Activated CD4-positive, alpha-beta T cell treated with anti-CD3 and anti-CD28 coated beads for 4 hours (primary cell): Measurements from ENCODE around the gene KLHL14.
"Not testable (repeated sequence)": the region's sequence is repeated elsewhere in the genome, so short reads cannot be mapped to it uniquely, and the experiment has no call there.

Experiments used
- DNase-seq, 2 donors: peaks; one replicate each; pipeline ENCODE4 v3.0.0-alpha.2; 2020

KLHL14 gene

DNA sequence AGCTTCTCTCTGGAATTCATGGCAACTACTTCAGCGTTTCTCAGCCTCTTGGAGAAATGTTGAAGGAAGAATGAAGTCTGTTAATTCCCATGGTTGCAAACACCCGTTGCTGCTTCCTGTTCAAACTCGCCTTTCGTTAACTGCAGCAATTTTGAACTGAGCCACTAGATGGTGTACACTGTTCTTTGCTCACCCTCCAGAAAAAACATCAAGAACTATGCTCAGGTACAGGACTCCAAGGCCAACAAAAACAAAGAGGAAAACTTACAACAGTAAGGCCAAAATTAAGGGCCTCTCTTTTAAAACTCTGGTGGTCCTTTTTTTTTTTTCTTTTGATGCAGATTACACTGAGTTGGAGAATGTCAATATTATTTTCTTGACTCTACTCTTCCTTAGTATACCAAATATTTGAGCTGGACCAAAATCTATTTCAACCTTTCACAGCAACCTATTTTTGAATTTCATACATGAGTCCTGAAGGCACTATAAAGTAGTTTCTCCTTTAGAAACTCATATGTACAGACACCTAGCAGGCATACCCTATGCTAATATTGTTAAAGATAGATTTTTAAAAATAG is 58.2 kb downstream of the KLHL14 start:
- peak in 1 of 2 donors; percentile 3 for DNase-seq

DNA sequence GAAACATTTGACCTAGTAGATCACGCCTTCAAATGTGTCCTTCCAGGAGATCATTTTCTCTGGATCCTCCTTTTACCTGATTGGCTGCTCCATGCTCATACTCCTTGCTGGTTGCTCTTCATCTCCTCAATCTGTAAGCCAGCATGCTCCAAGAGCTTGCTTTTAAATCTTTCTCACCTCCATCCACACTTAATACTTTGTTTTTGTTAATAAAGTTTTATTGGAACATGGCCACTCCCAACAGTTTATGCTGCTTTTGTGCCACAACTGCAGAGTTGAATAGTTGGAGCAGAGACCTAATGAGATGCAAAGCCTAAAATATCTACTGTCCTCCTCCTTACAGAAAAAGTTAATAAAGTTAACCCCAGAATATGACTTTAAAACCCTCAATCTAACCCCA is 60.0 kb downstream of the KLHL14 start:
- no peak for DNase-seq

DNA sequence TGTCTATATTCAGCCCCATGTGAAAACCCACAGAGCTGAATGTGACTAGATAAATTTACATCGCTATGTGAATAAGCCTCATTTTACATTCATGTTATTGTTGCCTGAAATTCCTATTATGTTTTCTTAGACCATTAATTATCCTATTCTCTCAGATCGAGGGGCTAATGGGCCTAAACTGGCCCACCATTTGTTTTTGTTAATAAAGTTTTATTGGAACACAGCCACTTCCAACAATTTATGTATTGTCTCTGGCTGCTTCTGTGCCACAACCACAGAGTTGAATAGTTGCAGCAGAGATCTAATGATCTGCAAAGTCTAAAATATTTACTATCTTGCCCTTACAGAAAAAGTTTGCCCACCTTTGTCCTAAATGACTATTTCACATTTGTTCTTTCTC is 61.0 kb downstream of the KLHL14 start:
- DNase-seq = no peak

DNA sequence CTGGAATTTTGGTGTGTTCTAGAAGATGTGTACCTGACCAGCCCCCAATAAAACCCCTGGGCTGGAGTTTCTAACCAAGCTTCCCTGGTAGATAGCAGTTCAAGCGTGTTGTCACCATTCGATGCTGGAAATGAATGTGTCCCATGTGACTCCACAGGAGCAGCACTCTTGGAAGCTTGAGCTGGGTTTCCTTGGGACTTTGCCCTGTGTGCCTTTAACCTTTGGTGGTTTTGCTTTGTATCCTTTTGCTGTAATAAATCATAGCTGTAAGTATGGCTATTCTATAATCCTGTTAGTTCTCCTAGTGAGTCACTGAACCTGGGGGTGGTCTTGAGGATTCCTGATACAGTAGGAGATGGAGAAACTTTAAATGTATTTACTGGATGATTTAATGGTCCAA is 65.2 kb downstream of the KLHL14 start:
- DNase-seq = no peak

DNA sequence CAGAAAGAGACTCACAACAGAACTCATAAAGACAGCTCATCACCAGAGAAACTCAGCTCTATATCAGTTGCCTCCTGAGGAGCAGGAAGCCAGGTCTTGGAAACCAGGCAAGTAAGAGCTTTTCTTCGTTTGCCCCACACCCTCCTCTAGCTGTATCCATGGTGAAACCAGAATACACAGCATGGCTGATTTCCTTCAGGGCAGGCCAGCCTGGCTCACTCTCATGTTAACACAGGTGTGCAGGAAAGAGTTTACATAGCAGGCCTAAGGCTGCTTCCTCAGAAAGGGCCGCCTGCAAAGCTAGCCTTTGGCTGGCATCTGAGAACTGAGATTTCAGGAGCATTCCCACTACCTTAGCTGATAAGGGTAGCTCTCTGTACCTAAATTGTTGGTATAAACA is 65.7 kb downstream of the KLHL14 start:
- DNase-seq = no peak

DNA sequence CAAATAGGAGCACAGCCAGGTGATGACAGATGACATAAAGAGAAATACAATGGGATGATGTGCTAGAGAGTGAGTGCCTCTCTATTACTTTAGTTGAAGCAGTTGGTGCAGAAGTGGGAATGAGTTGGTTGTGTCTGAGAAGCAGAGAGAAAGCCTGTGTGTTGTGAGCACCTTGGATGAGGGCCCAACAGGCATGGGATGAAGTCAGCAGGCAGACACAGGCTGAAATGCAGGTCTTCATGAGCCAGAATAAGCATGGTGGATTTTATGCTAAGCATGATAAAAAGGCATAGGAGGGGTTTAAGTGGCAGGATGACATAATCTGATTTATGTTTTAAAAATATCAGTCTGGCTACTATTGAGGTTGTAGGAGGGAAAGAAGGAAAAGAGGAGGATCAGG is 71.5 kb downstream of the KLHL14 start:
- DNase-seq = no peak

DNA sequence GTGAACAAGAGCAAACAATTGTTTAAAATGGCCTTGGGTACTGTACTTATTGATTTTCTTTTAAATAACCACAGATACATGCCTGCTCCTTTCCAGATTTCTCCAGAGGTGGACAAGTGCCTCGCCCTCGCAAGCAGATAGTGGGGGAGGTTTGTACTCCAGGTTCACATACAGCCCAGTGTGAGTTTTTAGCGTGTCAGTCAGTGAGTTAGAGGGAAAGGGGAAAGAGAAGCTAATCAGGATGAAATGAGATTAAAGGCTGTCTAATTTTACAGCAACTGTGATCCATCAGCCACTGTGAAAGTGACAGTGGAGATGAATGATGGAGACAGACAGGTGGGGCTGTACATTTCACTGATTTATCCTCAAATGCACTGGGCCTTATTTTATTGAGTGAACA is 74.7 kb downstream of the KLHL14 start:
- no peak for DNase-seq

DNA sequence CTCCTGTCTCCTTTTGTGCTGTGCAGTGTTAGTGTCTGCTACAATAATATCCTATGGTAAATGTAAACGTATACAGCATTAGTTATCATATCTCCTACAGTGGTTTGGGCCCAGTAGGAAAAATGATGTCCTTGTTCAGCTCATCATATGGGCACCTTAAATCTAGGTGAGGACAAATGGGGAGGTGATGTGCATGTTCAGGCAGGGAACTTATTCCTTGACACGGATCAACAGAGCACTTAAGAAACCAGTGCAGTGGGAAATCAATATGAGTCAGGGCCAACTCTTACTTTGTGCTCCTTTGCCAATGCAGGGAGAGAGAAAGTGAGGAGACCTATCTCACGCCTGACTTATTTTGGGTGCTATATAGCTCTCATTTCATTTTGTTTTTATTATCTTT is 76.4 kb downstream of the KLHL14 start:
- DNase-seq = no peak

DNA sequence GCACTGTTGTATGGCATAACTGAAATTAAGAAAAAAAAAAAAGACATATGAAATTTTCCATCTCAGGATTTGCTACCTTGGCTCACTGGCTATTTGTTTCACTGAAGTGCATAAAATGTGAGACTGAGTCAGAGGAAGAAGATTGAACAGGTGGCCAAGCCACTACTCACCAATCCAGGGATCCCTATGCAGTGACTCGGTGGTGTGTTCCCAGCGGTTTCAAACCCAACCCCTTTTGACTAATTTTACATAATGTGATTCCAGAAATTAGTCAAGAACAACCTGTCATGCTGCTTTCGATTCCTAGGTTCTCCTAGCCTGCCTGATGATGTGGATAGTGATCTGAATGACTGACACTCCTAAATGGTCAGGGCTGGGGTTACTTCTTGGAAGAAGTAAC is 77.3 kb downstream of the KLHL14 start:
- no peak for DNase-seq

GRCh38 chr18:32688821-32689220 is 84.0 kb downstream of the KLHL14 start:
- DNase-seq = no peak

- DNase-seq = no peak
These were observed 87.9 kb downstream of the KLHL14 start for GRCh38 chr18:32684940-32685339.

GRCh38 chr18:32684096-32684495 is 88.7 kb downstream of the KLHL14 start:
- no peak for DNase-seq

DNA sequence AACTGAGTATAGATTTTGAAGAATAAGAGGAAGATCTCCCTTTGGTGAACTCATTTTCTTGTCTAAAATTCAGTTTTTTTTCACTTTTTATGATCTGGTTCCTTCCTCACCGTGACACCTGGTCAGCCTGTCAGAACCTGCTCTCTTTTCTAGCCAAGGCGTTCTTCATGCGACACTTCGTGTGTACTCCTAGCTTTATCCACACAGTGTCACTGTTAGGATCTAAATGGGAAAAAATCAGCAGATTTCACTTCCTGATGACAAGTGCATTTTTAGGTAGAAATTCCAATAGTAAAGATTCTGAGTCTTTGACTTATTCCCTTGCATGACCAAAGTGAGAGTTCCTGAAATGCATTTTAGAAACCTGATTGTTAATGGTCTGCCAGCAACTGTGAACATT is 89.8 kb downstream of the KLHL14 start:
- no peak for DNase-seq

- DNase-seq = no peak
These were observed 95.2 kb downstream of the KLHL14 start for GRCh38 chr18:32677578-32677977.

- no peak for DNase-seq
These were observed 98.3 kb downstream of the KLHL14 start for GRCh38 chr18:32674491-32674890.

DNA sequence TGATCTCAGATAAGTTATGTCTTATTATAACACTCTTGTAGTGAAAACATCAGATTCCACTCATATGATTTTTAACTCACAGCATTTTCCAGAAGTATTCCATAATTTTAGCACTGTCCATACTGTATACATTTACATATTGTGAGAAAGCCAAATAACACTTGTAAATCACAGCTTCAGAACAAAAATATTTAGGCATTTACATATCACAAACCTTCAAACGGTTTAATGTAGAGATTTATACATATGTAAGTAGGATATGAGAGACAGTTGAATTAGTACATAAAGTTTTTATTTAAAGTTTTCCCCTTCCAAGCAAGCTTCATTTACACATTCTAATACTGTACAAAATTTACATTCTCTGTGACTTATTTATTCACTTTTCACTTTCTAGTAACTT is 100.4 kb downstream of the KLHL14 start:
- DNase-seq = no peak

GRCh38 chr18:32670727-32671126 is 102.1 kb downstream of the KLHL14 start:
- no peak for DNase-seq

GRCh38 chr18:32669549-32670165 is 103.2 kb downstream of the KLHL14 start:
- no peak for DNase-seq

GRCh38 chr18:32668956-32669355 is 103.9 kb downstream of the KLHL14 start:
- DNase-seq = no peak

DNA sequence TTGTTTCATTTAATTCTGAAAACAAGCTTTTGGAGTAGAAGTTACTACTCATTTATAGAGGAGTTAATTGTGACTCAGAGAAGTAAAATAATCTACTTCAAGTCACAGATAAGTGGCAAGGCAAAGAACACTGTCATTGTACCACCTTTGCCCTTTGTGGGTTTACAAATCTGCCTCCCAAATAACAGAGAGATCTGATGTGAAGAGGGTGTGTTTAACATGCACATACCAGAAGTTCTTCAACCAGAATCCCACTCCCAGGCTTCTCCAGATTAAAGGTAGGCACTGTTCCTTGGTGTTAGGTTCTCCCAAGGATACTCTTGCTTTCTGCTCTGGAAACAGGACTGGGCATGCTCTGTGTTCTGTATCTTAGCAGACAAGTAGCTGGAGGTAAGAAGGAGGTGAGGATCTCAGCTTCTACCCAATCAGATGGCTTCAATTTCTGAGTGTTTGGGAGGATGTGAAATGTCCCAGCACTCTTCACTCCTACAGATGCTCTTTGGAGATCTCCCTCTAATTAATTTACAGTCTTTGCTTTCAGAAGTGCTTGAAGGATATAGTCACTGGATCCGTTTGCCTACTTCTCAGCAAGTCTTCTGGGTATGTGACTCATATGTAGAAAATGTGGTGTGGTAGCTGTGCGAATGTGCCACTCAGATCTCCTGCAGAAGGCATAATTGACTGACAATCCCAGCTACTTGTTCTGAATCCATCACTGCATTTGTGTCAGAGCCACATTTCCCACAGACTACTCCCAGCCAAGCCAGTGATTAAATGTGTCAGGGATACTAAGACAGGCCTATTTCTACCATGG is 111.1 kb downstream of the KLHL14 start:
- DNase-seq = no peak

- not testable (repeated sequence) for DNase-seq
These were observed 118.3 kb downstream of the KLHL14 start for GRCh38 chr18:32654507-32654906.

GRCh38 chr18:32637659-32638058 is 135.2 kb downstream of the KLHL14 start:
- not testable (repeated sequence) for DNase-seq

DNA sequence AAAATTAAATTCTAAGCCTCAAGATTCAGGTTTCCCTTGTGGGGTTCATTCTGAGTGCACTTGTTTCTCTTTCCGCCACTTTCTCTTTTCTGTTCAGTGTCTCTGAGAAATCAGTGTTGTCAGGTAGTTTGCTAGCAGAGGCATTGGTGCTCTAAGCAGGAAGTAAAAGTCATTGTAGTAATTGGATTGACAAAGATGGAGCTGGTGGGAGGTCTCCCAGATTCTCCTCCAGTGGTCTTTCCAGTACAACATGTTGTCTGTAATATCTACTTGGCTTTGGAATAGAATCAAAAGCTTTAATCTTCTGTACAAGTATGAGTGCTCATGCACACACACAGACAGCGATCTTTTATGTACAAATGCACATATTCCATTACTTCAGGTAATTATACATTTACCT is 135.6 kb downstream of the KLHL14 start:
- DNase-seq = no peak

GRCh38 chr18:32634876-32635431 is 137.9 kb downstream of the KLHL14 start:
- no peak for DNase-seq
